ENCODE results near the gene TOP1.
"Not testable (repeated sequence)": the region's sequence is repeated elsewhere in the genome, so short reads cannot be mapped to it uniquely, and the experiment has no call there.

Gene TOP1

DNA sequence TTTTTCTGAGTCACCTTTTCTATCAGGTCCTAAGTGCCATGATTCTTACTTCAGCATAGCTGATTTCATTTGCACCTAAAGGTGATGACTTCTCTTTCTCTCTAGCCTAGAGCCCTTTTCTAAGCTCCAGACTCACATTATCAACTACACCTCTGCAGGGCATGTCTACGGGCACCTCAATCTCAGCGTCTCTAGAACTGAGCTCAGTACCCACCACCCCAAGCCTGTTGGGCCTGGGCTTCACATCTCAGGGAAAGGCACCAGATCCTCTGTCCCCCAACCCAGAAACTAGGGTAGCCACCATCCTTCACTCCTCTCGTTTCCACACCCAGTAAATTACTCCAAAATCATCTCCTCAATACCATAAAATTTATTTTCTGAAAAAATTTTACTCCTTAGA is 98.1 kb downstream of the TOP1 start:
- DNase-seq (ENCODE audit: low read depth in 2 of 3, low spot score in 1 of 3), result no peak

DNA sequence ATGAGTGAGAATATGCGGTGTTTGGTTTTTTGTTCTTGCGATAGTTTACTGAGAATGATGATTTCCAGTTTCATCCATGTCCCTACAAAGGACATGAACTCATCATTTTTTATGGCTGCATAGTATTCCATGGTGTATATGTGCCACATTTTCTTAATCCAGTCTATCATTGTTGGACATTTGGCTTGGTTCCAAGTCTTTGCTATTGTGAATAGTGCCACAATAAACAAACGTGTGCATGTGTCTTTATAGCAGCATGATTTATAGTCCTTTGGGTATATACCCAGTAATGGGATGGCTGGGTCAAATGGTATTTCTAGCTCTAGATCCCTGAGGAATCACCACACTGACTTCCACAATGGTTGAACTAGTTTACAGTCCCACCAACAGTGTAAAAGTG is 99.7 kb downstream of the TOP1 start:
- DNase-seq (ENCODE audit: low read depth in 2 of 3, low spot score in 1 of 3), result not testable (repeated sequence)

DNA sequence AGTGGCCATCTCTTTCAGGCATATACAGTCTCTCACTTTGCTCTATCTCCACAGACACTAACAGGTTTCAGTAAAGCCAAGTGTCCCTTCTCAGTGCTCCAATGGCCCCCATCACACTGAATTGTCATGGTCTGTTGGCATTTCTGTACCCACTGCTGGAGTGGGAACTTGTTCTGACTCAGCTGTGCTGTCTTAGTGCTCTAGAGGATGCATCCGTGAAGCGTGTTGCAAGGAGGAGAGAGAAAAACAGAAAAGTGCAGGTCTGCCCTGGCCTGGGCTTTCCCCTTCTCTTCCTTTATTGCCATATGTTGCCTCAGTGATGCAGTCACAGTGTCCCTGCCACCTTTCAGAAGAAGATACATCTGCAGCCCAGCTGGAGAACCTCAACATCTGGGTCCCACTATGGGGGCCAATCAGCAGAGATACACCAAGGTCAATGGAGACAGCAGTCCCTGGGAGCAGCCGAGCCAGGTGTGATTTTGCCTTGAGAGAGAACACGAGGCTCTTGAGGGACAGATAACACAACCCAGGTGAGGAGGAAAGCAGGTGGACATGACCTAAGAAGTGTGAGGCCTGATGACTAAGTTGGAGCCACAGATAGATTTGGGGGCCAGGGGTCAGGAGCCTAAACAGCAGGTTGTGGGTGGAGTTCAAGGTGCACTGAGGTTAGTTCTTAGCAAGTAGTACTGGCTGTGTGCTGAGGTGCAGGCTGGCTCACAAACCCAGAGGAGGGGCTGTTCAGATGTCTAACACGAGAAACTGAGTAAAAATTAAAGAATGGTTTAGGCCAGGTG is 103.2 kb downstream of the TOP1 start:
- DNase-seq (ENCODE audit: low read depth in 2 of 3, low spot score in 1 of 3), result no peak

DNA sequence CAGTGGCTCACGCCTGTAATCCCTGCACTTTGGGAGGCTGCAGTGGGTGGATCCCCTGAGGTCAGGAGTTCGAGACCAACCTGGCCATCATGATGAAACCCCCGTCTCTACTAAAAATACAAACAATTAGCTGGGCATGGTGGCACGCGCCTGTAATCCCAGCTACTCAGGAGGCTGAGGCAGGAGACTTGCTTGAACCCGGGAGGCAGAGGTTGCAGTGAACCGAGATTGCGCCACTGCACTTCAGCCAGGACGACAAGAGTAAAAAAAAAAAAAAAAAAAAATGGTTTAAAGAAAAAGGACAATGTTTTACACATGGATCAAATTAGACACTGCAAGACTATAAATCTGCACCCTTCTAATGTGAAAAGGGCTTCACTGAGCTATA is 103.8 kb downstream of the TOP1 start:
- not testable (repeated sequence) for DNase-seq (ENCODE audit: low read depth in 2 of 3, low spot score in 1 of 3)

DNA sequence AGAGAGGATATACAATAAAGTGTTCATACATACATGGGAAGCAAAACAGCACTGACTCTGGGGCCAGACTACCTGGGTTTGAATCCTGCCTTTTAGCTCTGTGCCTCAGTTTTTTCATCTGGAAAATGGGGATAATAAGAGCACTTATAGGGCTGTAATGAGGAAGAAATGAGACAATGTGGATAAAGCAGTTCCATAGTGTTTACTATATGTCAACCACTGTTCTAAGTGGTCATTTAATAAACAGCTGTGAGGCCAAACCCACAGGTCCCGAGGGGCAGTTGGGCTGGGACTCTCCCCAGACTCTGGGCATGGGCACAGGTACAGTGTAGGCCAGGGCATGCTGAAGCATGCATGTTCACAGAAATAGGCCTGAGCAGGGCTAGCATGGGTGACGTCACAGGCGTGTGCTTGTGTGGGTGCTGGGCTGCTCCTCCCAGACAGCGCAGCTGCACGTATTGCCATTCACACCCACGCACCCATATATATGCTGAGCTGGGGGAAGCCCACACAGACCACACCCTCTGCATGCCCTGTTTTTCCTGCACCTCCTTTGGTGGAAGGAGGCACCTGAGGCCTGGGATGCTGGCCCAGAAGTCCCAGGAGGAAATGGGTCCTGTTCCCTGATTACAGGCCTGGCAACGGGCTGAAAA is 105.2 kb downstream of the TOP1 start:
- DNase-seq (ENCODE audit: low read depth in 2 of 3, low spot score in 1 of 3), result peak; percentile 51 to 64 (median 53)

DNA sequence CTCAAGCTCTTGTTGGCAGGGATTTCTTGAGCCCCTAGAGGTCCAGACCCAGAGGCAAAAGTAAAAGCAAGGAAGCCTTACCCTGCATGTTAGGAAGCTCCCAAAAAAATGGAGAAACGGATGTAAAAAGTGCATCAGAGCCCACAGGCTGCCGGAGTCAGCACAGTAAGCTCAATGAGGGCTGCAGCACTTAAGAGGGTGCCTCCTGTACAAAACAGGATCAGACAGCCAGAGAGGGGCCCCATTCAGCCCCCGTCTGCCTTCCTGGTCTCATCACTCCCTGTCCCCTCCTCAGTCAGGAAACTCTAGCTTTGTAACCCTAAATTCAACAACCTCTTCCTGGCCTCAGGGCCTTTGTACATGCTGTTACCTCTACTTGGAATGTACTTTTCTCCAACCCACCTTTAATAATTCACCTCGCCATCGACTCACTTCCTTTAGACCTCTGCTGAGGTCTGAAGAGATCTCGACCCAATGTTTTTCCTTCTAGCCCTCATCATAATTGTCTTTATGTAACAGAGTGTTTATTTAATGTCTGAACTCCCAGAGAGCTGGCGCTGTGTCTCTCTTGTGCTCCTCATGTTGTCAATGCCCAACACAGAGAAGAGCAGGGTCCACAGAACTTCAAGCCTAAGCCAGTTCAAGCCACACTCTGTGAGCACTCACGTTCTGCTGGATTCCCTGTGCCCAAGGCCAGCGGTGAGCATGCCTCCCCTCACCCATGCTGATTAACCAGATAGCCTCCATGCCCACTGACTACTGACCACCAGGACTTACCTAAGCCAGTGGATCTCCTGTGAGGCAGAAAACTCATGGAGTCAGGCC is 106.0 kb downstream of the TOP1 start:
- DNase-seq (ENCODE audit: low read depth in 2 of 3, low spot score in 1 of 3), result no peak

DNA sequence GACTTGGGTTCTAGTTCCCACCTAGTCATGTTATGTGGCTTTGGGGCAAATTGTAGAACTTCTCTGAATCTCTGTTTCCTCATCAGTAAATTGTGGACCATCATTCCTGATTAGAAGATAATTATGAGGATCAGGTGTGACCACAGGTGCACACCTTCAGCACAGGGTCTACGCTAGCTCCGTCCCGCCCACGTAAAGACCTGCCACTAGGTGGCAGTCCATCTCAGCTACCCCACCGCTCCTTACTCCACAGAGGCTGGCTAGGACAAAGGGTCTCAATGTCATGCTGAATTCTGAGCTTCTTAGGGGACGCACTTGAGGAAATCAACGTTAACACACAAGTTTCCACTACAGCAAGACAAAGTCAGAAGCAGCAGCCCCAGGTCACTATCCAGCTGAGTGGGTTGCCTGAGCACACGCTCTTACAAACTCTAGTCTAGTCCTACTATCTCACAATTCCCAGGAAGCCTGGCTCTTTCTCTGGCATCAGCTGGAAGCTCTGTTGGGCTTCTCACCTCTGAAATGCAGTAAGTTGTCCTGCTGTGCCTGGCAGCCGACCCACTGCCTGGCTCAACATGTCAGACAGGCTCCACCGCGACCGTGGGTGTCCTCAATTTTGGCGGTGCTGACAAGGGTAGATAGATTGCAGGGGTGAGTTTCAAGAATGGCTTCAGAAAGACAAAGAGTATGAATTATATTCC is 106.7 kb downstream of the TOP1 start:
- no peak for DNase-seq (ENCODE audit: low read depth in 2 of 3, low spot score in 1 of 3)

DNA sequence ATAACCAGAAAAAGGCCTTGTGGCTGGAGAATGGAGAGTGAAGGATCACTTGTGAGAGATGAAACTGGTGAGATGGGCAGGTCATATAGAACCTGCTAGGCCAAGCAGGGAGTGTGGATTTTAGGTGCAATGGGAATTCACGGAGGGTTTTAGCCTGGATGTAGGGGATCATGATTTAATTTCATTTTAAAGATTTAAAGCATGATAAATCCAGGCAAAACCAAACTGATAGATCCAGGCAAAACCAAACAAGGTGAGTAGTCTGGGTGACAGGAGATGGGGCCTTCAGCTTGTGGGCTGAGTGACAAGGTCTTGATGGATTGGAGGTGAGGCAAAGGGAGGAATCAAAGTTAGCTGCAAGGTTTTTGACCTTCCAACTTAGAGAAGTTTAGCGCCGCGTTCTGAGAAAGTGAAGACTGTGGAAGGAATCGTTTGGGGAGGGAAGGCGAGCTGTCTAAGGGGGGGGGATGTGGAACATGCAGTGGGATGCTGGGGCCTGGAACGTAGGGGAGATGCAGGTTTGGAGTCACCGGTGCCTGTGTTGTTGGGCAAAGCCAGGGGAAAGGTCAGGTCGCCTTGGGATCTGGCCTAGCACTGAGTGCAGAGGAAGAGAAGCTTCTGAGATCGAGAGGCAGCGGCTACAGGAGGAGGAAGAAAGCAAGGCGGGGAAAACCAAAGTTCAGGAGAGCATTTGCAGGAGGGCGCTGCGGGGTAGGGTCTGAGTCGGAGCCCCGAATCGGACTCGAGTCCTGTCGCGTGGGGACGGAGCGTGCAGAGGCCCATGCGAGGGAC is 107.5 kb downstream of the TOP1 start:
- DNase-seq (ENCODE audit: low read depth in 2 of 3, low spot score in 1 of 3), result no peak

DNA sequence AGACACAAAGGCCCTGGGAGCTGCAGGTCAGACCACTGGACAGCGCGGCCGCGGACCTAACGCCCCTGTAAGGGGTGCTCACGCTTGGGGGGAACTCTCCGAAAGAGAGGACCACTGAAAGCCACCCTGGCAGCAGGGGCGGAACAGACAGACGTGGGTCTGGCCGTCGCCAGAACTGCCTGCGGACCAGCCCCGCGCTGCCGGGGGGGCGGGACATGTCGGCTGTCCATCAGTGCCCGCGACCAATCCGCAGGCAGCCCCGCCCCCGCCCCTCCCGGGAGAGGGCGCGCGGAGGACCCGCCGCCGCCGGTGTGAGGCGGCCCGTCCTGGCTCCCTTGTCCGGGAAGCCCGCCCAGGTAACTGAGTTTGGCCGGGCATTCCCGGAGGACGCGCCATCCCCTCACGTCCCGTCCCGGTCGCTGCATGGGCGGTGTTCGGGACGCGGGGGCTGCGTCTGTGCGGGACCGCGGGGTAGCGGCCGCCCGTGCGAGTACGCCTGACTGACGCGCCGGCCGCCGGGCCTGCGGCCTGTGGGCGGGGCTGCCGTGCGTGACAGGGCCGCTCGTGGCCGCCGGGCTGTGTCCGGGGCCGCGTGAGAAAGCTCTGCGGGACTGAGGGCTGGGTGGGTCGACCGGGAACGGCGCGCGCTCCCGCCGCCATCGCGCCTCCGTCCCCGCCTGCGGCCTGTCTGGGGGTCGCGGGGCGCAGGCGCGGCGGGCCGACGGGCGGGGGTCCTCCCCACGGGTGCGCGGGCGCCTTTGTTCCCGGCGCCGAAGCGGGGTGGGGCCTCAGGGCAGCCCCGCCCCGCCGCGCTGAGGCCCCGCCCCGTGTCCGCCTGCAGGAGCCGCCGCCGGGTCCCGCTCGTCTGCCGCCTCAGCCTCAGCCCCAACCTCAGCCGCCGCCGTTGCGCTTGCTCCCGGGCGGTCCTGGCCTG is 108.3 kb downstream of the TOP1 start, which contains the start of gene PLCG1:
Gene PLCG1 (plus strand): TSS at position 864 of the 934 bp plus-strand sequence. CDS start 99 bp downstream, outside the sequence.
- DNase-seq (ENCODE audit: low read depth in 2 of 3, low spot score in 1 of 3), result peak; percentile 75 to 84 (median 78)

DNA sequence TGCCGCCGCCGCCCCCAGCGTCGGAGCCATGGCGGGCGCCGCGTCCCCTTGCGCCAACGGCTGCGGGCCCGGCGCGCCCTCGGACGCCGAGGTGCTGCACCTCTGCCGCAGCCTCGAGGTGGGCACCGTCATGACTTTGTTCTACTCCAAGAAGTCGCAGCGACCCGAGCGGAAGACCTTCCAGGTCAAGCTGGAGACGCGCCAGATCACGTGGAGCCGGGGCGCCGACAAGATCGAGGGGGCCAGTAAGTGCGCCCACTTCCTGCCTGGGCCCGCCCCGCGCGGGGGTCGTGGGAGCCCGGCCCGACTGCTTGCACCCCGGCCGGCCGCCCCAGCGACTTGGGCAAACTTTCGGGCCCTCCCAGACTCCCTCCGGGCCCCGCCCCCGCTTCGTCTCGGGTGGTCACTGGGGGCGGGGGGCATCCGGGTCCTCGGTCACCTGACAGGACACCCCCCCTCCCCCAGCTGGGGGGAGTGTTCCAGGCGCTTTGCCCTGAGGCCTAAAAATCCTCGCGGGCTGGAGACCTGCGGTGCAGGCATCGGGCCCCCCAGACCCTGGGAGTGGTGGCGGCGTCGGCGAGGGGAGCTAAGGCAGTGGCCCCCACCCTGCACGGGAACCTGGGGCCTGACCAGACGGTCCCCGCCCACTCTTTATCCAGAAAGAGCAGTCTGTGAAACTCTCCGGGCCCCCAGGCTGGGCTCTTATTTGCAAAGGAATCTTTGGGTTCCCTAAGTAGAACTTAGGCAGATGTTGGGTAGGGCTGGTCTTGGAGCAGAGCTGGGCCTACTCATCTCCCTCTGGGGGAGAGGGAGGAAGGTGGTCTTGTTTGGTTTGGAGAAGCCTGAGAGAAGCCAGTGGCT is 109.2 kb downstream of the TOP1 start:
- peak in 2 of 3 donors; percentile 44 to 48 for DNase-seq (ENCODE audit: low read depth in 2 of 3, low spot score in 1 of 3)

DNA sequence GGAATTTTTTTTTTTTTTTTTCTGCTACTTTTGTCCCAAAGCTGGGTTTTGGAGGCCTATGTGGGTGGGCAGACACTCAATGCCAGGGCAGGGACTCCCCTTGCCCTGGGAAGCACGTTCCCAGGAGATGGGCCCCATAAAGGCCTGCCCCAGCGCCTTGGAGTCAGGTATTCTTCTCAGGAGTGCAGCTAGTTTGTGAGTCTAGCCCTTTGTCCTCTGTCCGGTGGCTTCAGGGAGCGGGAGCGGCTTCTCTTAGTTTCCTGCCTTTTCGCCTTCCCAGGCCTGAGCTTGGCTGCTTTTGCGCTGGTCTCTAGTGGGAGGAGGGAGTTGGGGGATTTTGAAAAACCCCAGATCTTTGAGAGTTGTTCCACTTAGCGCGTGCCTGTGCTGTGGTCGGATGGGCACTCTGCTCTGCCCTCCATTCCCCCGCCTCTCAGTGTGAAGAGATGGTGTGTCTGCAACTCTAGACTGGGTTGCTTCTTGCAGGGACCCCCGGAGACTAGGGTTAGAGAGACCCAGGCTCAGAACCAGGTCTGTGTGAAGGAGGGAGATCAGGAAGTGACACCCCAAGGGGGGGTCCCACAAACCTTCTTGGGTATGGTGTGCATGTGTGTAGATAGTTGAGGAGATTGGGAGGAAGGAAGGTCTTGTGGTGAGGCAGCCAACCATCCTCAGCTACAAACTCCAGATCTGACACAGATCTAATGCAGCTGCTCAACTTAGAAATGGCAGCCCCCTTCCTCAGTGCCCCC is 110.0 kb downstream of the TOP1 start:
- no peak for DNase-seq (ENCODE audit: low read depth in 2 of 3, low spot score in 1 of 3)

DNA sequence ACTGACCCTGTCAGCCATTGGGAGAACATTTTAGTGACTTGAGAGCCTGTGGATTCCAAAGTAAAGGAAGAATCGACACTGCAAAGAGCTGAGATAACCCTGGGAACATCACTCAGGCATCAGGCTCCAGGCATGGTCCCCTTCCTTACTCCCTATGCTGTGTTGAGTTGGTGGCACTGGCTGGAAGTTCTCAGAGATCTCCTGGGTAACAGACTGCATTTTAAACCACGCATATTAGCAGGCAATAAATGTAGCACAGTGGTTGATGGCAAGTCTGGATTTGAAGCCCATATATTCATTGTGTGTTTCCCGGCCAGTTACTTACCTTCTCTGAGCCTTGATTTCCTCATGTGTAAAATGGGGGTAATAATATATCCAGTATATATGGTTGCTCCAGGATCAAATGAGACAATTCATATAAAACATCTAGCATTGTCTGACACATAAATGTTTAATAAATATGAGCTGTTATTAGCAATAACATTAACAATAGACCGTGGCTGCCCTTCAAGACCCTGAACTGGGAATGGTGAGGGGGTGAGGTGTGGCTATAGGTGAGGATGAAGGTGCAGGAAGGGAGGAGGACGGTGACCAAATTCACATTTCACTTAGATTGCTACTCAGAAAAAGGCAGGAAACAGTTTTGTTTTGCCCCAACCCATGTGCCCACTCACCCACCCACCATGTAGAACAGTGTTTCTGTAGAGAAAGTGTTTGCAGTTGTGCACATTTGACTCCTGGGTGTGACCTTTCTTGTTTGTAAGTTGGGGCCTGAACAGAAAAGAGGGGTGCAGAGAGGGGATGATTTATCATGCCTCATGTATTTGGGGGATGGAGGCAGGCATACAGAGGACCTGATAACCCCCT is 110.8 kb downstream of the TOP1 start:
- no peak for DNase-seq (ENCODE audit: low read depth in 2 of 3, low spot score in 1 of 3)

DNA sequence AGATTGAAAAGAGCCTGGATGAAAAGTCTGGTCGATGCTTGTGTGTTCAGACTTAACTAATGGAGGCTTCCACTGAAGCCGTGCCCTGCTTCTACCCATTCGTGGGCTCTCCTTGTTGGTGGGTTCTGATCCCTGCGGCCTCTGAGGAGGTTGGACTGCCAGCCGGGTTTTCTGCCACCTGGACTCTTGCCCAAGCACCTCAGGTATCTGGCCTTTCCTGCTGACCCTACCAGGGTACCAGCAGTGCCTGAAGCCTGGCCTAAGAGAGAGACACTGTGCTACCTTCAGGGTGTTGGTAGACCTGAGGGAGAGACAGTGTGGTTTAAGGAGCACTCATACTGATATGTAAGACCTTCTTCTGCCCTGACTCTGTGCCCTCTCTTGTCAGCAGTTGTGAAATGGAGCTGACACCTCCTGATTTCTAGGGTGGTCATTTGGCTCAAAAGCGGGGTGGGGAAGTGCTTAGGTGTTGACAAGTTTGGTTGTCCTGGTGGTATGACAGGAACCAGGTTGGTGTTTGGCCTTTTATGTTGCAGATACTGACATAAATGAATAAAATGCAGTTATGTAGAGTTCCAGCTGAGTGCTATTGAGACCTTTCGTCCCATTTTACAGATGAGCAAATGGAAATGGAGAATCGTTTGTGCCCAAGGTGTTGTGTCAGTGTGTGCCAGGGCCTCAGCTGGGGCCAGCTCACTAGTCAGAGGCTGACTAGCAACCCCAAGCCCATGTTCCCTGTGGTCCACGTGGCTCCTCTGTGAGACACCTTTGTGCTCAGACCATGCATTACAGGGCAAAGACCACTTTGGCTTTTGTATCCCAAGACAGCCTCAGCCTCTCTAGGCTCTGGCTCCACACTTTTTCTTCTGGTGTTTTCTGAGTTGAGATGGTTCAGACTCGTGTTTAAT is 111.9 kb downstream of the TOP1 start:
- no peak for DNase-seq (ENCODE audit: low read depth in 2 of 3, low spot score in 1 of 3)

DNA sequence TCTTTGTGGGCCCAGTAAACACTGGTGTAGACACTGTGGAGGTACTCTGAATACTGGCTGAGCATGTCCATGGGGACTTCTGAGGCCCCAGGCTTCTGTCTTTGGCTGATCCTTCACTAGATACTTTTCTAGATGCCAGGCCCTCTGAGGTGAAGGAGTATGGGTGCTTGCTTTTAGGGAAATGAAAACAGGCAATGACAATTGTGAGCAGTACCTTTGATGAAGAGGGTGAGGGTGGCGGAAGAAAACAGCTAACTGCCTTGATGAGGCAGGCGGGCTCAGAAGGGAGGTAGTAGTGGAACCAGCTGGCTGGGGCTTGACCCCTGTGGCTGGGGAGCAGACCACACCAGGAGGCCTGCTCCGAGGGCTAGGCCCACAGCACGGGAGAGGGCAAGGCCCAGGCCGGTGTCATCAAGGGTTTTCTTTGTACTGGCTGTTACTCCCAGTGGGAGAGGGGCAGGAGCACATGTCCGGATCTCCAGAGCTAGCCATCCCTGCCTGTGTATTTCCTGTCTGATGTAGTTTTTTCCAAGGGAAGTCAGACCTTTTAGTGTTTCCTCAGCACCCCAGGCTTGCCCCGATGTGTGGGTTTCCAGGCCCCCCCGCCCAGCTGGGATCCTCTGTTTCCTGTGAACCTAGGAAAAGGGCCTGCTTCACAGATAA is 112.7 kb downstream of the TOP1 start:
- DNase-seq (ENCODE audit: low read depth in 2 of 3, low spot score in 1 of 3), result no peak

DNA sequence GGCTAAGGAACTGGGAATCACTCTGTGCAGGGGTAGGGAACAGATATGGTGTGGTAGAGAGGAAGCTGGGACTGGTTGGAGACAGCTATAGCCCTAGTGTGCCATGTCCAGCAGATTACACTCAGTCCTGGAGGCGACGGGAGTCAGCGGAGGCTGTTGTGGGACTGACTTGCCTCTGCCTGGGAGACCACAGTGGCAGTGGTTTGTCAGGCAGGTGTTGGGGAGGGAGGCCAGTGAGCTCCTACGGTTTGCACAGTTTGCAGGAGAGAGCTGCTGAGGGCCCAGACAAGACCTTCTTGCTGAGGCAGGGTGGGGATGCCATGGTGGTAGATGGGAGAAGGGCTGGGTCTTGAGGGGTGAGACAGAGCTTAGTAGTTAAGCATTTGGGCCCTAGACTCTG is 113.6 kb downstream of the TOP1 start:
- no peak for DNase-seq (ENCODE audit: low read depth in 2 of 3, low spot score in 1 of 3)

All from stimulated activated CD4-positive, alpha-beta T cell treated with anti-CD3 and anti-CD28 coated beads, Interleukin-12 subunit alpha, Interleukin-12 subunit beta, amount 100 ng/mL, for 48 hours (primary cell).